PC-9 (cell line): ENCODE measurements around the gene BRSK2. TPM values are rescaled to one million over a fixed set of nuclear protein-coding genes. Genes with fewer than 3 reads are reported as not detected.

Experiments
- BruUV-seq: library from RNA; stranded (reverse); fragments of 400-500 nt; replicated peaks from 2 replicates; lab custom pipeline; 2021; lab: Mats Ljungman, UMichigan
- CTCF ChIA-PET: fragments of 300-600 bp; sonication (Branson Sonifier 250); formaldehyde crosslinking; loops from one replicate; lab custom pipeline; 2022; ENCODE audit warnings: antibody characterized with exemption; lab: Charles Lee
- POLR2A ChIA-PET: fragments of 300-600 bp; sonication (Branson Sonifier 250); formaldehyde crosslinking; loops from one replicate; lab custom pipeline; 2022; ENCODE audit warnings: antibody characterized with exemption; ENCODE audit not compliant: unreplicated experiment; lab: Charles Lee
- DNase-seq, 2 experiments: peaks; one replicate each; pipeline versions ENCODE4 v3.0.0 to v3.0.0-alpha.2; 2015 to 2022; ENCODE audit warnings: mixed read lengths in 1 of 2
- H2AFZ ChIP-seq: fragments of 200-600 bp; sonication (generic); 2 replicates; pipeline ENCODE4 v1.8.1; 2017; ENCODE audit warnings: antibody characterized with exemption
- H3F3A ChIP-seq: fragments of 200-600 bp; sonication (generic); 2 replicates; pipeline ENCODE4 v1.8.1; 2017; ENCODE audit warnings: antibody characterized with exemption, mild to moderate bottlenecking, low read depth; ENCODE audit not compliant: insufficient read depth
- H3K27ac ChIP-seq: fragments of 200-600 bp; sonication (generic); 2 replicates; pipeline ENCODE4 v1.6.1; 2016; ENCODE audit warnings: mixed run types
- H3K27me3 ChIP-seq: fragments of 200-600 bp; sonication (generic); 2 replicates; pipeline ENCODE4 v1.6.1; 2016; ENCODE audit warnings: low read depth, mixed run types; ENCODE audit not compliant: insufficient read depth
- H3K36me3 ChIP-seq: fragments of 200-600 bp; sonication (generic); 2 replicates; pipeline ENCODE4 v1.6.1; 2016; ENCODE audit warnings: low read depth, mixed run types
- H3K4me1 ChIP-seq: fragments of 200-600 bp; sonication (generic); replicated peaks from 2 replicates; pipeline ENCODE4 v1.6.1; 2016; ENCODE audit warnings: mixed run types; ENCODE audit not compliant: insufficient read depth
- H3K4me2 ChIP-seq: fragments of 200-600 bp; sonication (generic); 2 replicates; pipeline ENCODE4 v1.6.1; 2017; ENCODE audit warnings: mixed run types
- H3K4me3 ChIP-seq: fragments of 200-600 bp; sonication (generic); 2 replicates; pipeline ENCODE4 v1.6.1; 2016; ENCODE audit warnings: mixed run types
- H3K79me2 ChIP-seq: fragments of 200-600 bp; sonication (generic); 2 replicates; pipeline ENCODE4 v1.6.1; 2017; ENCODE audit warnings: low read depth, mixed run types
- H3K9me2 ChIP-seq: fragments of 200-600 bp; sonication (generic); 2 replicates; pipeline ENCODE4 v1.8.1; 2017; ENCODE audit warnings: mild to moderate bottlenecking; ENCODE audit not compliant: insufficient read depth
- H3K9me3 ChIP-seq: fragments of 200-600 bp; sonication (generic); 2 replicates; pipeline ENCODE4 v1.8.1; 2016; ENCODE audit warnings: low read depth; ENCODE audit not compliant: insufficient read depth
- H4K20me1 ChIP-seq: fragments of 200-600 bp; sonication (generic); 2 replicates; pipeline ENCODE4 v1.8.1; 2017; ENCODE audit not compliant: insufficient read depth
- EZH2 ChIP-seq: fragments of 200-600 bp; sonication (generic); IDR thresholded peaks from 2 replicates; pipeline ENCODE4 v1.8.0; 2017; ENCODE audit warnings: antibody characterized with exemption, low read depth
- intact Hi-C: fragments of 100-400 bp; cut with micrococcal nuclease; formaldehyde crosslinking; loops from one replicate; pipeline ENCODE4 v1.10.0; 2022; ENCODE audit not compliant: unreplicated experiment
- total RNA-seq: library from RNA; stranded (reverse); gene quantifications from 2 replicates; pipeline ENCODE4 v1.2.3, GENCODE V29; 2021
- TF ChIP-seq, protein P1 (sequence below): fragments of 200-600 bp; sonication (generic); conservative IDR thresholded peaks from 2 replicates; pipeline ENCODE4 v1.6.1; 2017; ENCODE audit warnings: mixed run types, antibody characterized with exemption, mild to moderate bottlenecking, moderate library complexity

BRSK2 gene
- total RNA-seq, 1 experiment from 2014 or later, result 2.9 TPM

DNA sequence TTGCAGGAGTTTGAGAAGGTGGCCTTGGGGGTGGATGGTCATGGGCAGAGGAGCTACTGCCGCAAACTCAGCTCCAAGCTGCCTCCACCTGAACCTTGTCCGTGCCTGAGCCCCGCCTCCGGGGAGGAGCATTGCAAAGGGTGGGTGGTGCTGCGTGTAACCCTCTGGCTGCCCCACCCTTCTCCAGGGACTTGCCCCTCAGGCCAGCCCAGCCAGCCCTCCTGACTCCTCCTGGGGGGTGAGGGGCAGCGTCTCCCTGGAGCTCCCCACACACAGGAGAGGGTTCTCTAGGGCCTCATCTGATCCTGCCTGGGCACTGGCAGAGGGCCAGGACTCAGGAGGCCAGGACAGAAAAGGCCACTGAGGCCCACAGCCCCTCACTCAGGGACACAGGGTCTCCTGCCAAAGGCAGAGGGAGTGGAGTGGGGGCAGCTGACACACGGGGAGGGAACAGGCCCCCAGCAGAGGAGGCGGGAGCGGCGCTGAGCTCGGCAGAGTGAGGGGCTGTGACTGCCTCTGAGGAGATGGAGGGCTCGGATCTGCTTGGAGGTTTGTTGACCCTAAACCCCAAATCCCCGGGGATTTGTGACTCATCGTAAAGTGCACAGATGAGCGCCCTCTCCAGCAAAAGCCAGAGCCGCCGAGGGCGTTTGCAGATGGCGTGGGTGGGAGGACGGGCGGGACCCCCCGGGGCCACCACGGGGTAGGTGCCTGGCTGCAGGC is 12.8 kb downstream of the BRSK2 start:
- Histone ChIP-seq H3K27ac (no peak overlapping the region), H2AFZ (no peak overlapping the region), H3K27me3 (peaks cover 26% of the 10 kb centered on the region), H3K4me2 (no peak overlapping the region), H4K20me1 (no peaks in the 10 kb centered on the region), H3K4me1 (no peaks in the 10 kb centered on the region), H3K9me3 (no peaks in the 10 kb centered on the region), H3K9me2 (no peaks in the 10 kb centered on the region), H3K4me3 (no peak overlapping the region), H3K79me2 (no peaks in the 10 kb centered on the region), H3F3A (no peaks in the 10 kb centered on the region), H3K36me3 (no peaks in the 10 kb centered on the region)
- POLR2A ChIA-PET, result no interaction called here
- no peak for DNase-seq
- no peak for TF ChIP-seq EZH2
- TF ChIP-seq, protein P1, sequence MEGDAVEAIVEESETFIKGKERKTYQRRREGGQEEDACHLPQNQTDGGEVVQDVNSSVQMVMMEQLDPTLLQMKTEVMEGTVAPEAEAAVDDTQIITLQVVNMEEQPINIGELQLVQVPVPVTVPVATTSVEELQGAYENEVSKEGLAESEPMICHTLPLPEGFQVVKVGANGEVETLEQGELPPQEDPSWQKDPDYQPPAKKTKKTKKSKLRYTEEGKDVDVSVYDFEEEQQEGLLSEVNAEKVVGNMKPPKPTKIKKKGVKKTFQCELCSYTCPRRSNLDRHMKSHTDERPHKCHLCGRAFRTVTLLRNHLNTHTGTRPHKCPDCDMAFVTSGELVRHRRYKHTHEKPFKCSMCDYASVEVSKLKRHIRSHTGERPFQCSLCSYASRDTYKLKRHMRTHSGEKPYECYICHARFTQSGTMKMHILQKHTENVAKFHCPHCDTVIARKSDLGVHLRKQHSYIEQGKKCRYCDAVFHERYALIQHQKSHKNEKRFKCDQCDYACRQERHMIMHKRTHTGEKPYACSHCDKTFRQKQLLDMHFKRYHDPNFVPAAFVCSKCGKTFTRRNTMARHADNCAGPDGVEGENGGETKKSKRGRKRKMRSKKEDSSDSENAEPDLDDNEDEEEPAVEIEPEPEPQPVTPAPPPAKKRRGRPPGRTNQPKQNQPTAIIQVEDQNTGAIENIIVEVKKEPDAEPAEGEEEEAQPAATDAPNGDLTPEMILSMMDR, result no peak
- no TSS peak for BruUV-seq
- intact Hi-C loops, result no loop called here
- CTCF ChIA-PET, result no interaction called here

DNA sequence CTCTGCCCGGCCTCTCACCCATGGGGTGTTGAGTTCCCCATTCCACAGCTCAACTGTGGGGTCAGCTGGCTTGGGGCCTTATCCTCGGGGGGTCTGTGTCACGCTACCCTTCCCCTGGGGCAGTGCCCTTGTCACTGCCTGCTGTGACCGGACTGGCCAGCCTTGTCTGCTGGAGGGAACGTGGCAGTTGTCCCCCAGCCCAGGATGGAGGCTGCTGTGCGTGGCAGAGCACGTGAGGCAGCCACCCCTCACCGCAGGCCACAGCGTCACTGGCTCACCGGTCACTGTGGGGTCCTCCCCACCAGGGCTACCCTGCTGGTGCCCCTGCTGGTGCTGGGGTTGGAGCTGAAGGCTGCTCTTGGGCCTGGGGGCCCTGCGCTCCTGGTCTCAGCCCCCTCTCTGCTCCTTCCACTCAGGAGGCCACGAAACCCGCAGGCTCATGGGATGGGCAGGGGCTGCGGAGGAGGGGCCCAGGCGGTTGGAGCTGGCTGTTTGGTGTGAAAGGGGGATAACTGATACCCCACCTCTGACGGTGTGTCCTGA is 13.4 kb downstream of the BRSK2 start:
- BruUV-seq, result no TSS peak
- Histone ChIP-seq H3K27ac (no peak overlapping the region), H3K27me3 (peaks cover 24% of the 10 kb centered on the region)

DNA sequence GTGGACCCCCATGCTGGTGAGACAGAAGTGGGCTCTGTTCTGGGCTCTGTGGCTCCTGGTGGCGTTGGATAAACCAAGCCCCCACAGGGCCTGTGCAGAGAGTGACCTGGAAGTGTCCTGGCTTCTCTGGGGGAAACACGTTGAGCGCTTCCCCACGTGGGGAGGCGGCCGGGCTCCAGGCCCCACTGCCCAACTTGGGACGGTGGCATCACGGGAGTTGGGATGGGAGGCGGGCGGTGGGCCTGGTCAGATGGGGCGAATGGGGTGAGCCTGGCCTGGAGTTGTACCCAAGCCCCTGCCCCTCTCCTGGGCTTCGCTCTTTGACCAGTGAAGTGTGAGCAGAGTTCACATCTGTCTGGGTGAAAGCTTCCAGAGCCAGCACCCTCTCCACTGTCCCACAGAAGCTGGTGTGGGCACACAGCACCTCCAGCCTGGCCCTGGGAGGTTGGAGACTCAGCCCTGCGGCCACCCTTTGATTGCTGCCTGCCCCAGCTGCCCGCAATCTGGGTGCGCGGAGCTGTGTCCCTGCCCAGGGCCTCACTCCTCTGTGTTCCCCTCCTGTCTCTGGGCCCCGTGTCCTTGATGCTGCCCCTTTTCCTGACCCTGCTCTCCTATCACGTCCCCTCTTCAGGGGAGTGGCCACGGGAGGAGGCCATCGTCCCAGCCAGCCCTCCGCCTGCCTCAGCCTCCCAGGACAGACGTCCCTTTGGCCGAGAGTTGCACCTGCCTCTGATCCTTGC is 14.2 kb downstream of the BRSK2 start:
- ChIA-PET POLR2A (no interaction called here), CTCF (no interaction called here)
- peaks cover 24% of the 10 kb centered on the region for H3K27me3 ChIP-seq

More for the DNA sequence above, 13.4 kb downstream of the BRSK2 start:
- Histone ChIP-seq H3K79me2 (no peaks in the 10 kb centered on the region), H3K9me2 (no peaks in the 10 kb centered on the region), H3K4me3 (no peak overlapping the region), H3K36me3 (no peaks in the 10 kb centered on the region), H3K4me2 (no peak overlapping the region), H4K20me1 (no peaks in the 10 kb centered on the region), H3F3A (no peaks in the 10 kb centered on the region), H2AFZ (no peak overlapping the region), H3K4me1 (no peaks in the 10 kb centered on the region), H3K9me3 (no peaks in the 10 kb centered on the region)
- intact Hi-C loops, result no loop called here
- no peak for DNase-seq
- TF ChIP-seq, protein P1, result no peak
- no peak for TF ChIP-seq EZH2
- CTCF ChIA-PET, result no interaction called here
- POLR2A ChIA-PET, result no interaction called here

More for the DNA sequence above, 14.2 kb downstream of the BRSK2 start:
- no peaks in the 10 kb centered on the region for H3K9me3 ChIP-seq
- no peak overlapping the region for H2AFZ ChIP-seq
- no peak overlapping the region for H3K27ac ChIP-seq
- no peaks in the 10 kb centered on the region for H3K9me2 ChIP-seq
- no peak overlapping the region for H3K4me3 ChIP-seq
- intact Hi-C loops, result no loop called here
- no peaks in the 10 kb centered on the region for H3K4me1 ChIP-seq
- DNase-seq, result no peak
- H3K36me3 ChIP-seq, result no peaks in the 10 kb centered on the region
- no peak overlapping the region for H3K4me2 ChIP-seq
- H3F3A ChIP-seq, result no peaks in the 10 kb centered on the region
- no peak for TF ChIP-seq EZH2
- TF ChIP-seq, protein P1, result no peak
- H4K20me1 ChIP-seq, result no peaks in the 10 kb centered on the region
- no peaks in the 10 kb centered on the region for H3K79me2 ChIP-seq
- no TSS peak for BruUV-seq
